GM23338 (cell line): Measurements from ENCODE around the gene EXOC4. TPM values are rescaled to one million over a fixed set of nuclear protein-coding genes. Genes with fewer than 3 reads are reported as not detected.

ENCODE experiments used
- ATAC-seq: fragments of 200-7000 bp; cut with Tn5 transposase; 3 replicates; pipeline ENCODE4 v1.9.1; 2020
- DNase-seq: peaks from one replicate; pipeline ENCODE4 v3.0.0-alpha.2; 2015; ENCODE audit warnings: low spot score
- H2AFZ ChIP-seq: fragments of 200-600 bp; sonication (generic); 2 replicates; pipeline ENCODE4 v1.8.0; 2016; ENCODE audit warnings: antibody characterized with exemption, mild to moderate bottlenecking, moderate library complexity
- H3F3A ChIP-seq: fragments of 200-600 bp; sonication (generic); replicated peaks from 2 replicates; pipeline ENCODE4 v1.8.0; 2017; ENCODE audit warnings: antibody characterized with exemption, mixed run types, low read depth
- H3K27ac ChIP-seq: fragments of 200-600 bp; sonication (generic); 2 replicates; pipeline ENCODE4 v1.6.1; 2016; ENCODE audit warnings: low read depth
- H3K27me3 ChIP-seq: fragments of 200-600 bp; sonication (generic); 2 replicates; pipeline ENCODE4 v1.8.0; 2016; ENCODE audit warnings: mild to moderate bottlenecking, mixed run types, moderate library complexity; ENCODE audit not compliant: insufficient read depth
- H3K36me3 ChIP-seq: fragments of 200-600 bp; sonication (generic); 2 replicates; pipeline ENCODE4 v1.8.0; 2016; ENCODE audit warnings: mild to moderate bottlenecking; ENCODE audit not compliant: insufficient read depth
- H3K4me1 ChIP-seq: fragments of 200-600 bp; sonication (generic); 2 replicates; pipeline ENCODE4 v1.8.0; 2016; ENCODE audit warnings: mild to moderate bottlenecking, moderate library complexity; ENCODE audit not compliant: insufficient read depth
- H3K4me2 ChIP-seq: fragments of 200-600 bp; sonication (generic); 2 replicates; pipeline ENCODE4 v1.7.1; 2017; ENCODE audit warnings: mixed run types
- H3K4me3 ChIP-seq: fragments of 200-600 bp; sonication (generic); 2 replicates; pipeline ENCODE4 v1.6.1; 2016; ENCODE audit warnings: mixed run types
- H3K79me2 ChIP-seq: fragments of 200-600 bp; sonication (generic); replicated peaks from 2 replicates; pipeline ENCODE4 v1.8.0; 2017; ENCODE audit warnings: mild to moderate bottlenecking; ENCODE audit not compliant: insufficient read depth
- H3K9me2 ChIP-seq: fragments of 200-600 bp; sonication (generic); 2 replicates; pipeline ENCODE4 v1.8.0; 2017; ENCODE audit not compliant: insufficient read depth
- H4K20me1 ChIP-seq: fragments of 200-600 bp; sonication (generic); replicated peaks from 2 replicates; pipeline ENCODE4 v1.8.0; 2017; ENCODE audit warnings: mild to moderate bottlenecking; ENCODE audit not compliant: insufficient read depth
- H3K27ac Mint-ChIP-seq: 2 replicates; pipeline ENCODE4 v1.8.0; 2020; ENCODE audit warnings: inconsistent platforms, mild to moderate bottlenecking, moderate library complexity, mixed read lengths
- H3K27me3 Mint-ChIP-seq: 3 replicates; pipeline ENCODE4 v1.8.0; 2022; ENCODE audit warnings: low read depth, mild to moderate bottlenecking, moderate library complexity, mixed read lengths, inconsistent platforms; ENCODE audit not compliant: insufficient read depth, poor library complexity
- H3K36me3 Mint-ChIP-seq: 3 replicates; pipeline ENCODE4 v1.8.0; 2021; ENCODE audit warnings: low read depth, mild to moderate bottlenecking, inconsistent platforms, moderate library complexity, mixed read lengths
- H3K4me1 Mint-ChIP-seq: 3 replicates; pipeline ENCODE4 v1.8.0; 2020; ENCODE audit warnings: mild to moderate bottlenecking, inconsistent platforms, mixed read lengths
- H3K4me3 Mint-ChIP-seq: 3 replicates; pipeline ENCODE4 v1.8.0; 2021; ENCODE audit warnings: moderate library complexity, mild to moderate bottlenecking, inconsistent platforms, mixed read lengths
- H3K9me3 Mint-ChIP-seq: 3 replicates; pipeline ENCODE4 v1.8.0; 2020; ENCODE audit warnings: moderate library complexity, mild to moderate bottlenecking, inconsistent platforms, mixed read lengths
- EZH2 ChIP-seq: fragments of 200-600 bp; sonication (generic); IDR thresholded peaks from one replicate; pipeline ENCODE4 v1.8.0; 2017; ENCODE audit warnings: antibody characterized with exemption, mild to moderate bottlenecking, low read depth; ENCODE audit not compliant: unreplicated experiment
- JUNB ChIP-seq: IDR thresholded peaks from one replicate; pipeline ENCODE4 v1.6.1; 2016; ENCODE audit warnings: antibody characterized with exemption; ENCODE audit not compliant: unreplicated experiment
- NANOG ChIP-seq: IDR thresholded peaks from 2 replicates; pipeline ENCODE4 v1.6.1; 2016; ENCODE audit warnings: antibody characterized with exemption, borderline replicate concordance
- POLR2AphosphoS5 ChIP-seq: IDR thresholded peaks from 2 replicates; pipeline ENCODE4 v1.6.1; 2016; ENCODE audit warnings: antibody characterized with exemption, low read depth
- STAT1 ChIP-seq: IDR thresholded peaks from one replicate; pipeline ENCODE4 v1.6.1; 2016; ENCODE audit warnings: antibody characterized with exemption; ENCODE audit not compliant: unreplicated experiment
- ZNF114 ChIP-seq: fragments of 250-450 bp; sonication (Bioruptor Pico); IDR thresholded peaks from 2 replicates; pipeline ENCODE4 v1.5.0; 2020; ENCODE audit warnings: mild to moderate bottlenecking, moderate library complexity
- ZNF331 ChIP-seq: fragments of 250-450 bp; sonication (Bioruptor Pico); IDR thresholded peaks from 2 replicates; pipeline ENCODE4 v1.5.0; 2020; ENCODE audit warnings: low read depth, mild to moderate bottlenecking, moderate library complexity
- polyA plus RNA-seq: library from polyadenylated mRNA; unstranded; fragments of >200 nt; fragmentation: Nextera tagmentation; extraction: Ambion mirVana; gene quantifications from 2 replicates; pipeline ENCODE4 v1.2.1, GENCODE V29; 2016
- total RNA-seq: library from RNA; depleted of rRNA; stranded (reverse); fragments of >200 nt; shearing (Covaris generic); gene quantifications from 2 replicates; pipeline ENCODE4 v1.2.3, GENCODE V29; 2014
- TF ChIP-seq, protein P1 (sequence below): IDR thresholded peaks from 2 replicates; pipeline ENCODE4 v1.6.1; 2016; ENCODE audit warnings: antibody characterized with exemption
- TF ChIP-seq, protein P2 (sequence below), 2 experiments: fragments of 200-600 bp in 1 of 2; sonication (generic) in 1 of 2; conservative IDR thresholded peaks; 2 replicates each; pipeline versions ENCODE4 v1.5.1 to v1.6.1; 2016 to 2017; ENCODE audit warnings: antibody characterized with exemption in 2 of 2, low read depth in 2 of 2, mild to moderate bottlenecking in 2 of 2, moderate library complexity in 1 of 2
- TF ChIP-seq, protein P3 (sequence below): IDR thresholded peaks from one replicate; pipeline ENCODE4 v1.6.1; 2018; ENCODE audit warnings: antibody characterized with exemption; ENCODE audit not compliant: unreplicated experiment

Gene EXOC4
- total and polyA plus RNA-seq, 2 experiments from 2014 or later, result 37.5 to 52.7 TPM

DNA sequence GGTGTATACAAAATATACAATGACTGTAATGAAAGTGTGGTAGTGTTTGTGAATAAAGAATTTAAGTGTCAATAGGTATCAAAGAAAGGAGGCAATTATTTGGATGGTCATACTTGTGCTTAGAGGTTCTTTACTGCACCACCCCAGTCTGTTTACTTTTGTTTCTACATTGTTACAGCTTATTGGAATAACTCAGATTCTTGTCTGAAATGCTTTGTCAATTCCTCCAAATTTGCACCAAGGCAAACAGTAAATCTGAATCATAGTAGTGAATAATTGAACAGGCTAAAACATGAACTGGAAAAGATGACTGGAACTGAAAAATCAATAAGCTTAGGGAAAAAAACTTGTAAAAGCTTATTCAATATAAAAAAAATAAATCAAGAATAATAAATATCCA lies 319.2 kb downstream of the EXOC4 start:
- Histone ChIP-seq H3K4me1 (peaks cover 12% of the 10 kb centered on the region; the same call in 1 of the 2 replicates), H3K4me2 (no peak overlapping the region), H3K79me2 (no peaks in the 10 kb centered on the region), H3K27me3 (no peaks in the 10 kb centered on the region), H3K36me3 (no peaks in the 10 kb centered on the region), H3F3A (no peaks in the 10 kb centered on the region), H3K27ac (no peak overlapping the region), H3K9me2 (no peaks in the 10 kb centered on the region), H4K20me1 (no peaks in the 10 kb centered on the region), H2AFZ (no peak overlapping the region), H3K4me3 (no peak overlapping the region)
- H3K36me3 Mint-ChIP-seq, result no peaks in the 10 kb centered on the region
- H3K4me3 Mint-ChIP-seq, result no peak overlapping the region
- H3K27me3 Mint-ChIP-seq, result no peaks in the 10 kb centered on the region
- no peak overlapping the region; the same call in 1 of the 2 replicates for H3K27ac Mint-ChIP-seq
- DNase-seq (no peak), ATAC-seq (no peak)
- H3K9me3 Mint-ChIP-seq, result no peaks in the 10 kb centered on the region
- no peak for TF ChIP-seq POLR2AphosphoS5
- TF ChIP-seq STAT1, result no peak
- TF ChIP-seq, protein P1, sequence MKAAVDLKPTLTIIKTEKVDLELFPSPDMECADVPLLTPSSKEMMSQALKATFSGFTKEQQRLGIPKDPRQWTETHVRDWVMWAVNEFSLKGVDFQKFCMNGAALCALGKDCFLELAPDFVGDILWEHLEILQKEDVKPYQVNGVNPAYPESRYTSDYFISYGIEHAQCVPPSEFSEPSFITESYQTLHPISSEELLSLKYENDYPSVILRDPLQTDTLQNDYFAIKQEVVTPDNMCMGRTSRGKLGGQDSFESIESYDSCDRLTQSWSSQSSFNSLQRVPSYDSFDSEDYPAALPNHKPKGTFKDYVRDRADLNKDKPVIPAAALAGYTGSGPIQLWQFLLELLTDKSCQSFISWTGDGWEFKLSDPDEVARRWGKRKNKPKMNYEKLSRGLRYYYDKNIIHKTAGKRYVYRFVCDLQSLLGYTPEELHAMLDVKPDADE, result no peak
- TF ChIP-seq ZNF114 (CRISPR knock-in tag), result no peak
- no peak for TF ChIP-seq ZNF331 (CRISPR knock-in tag)
- TF ChIP-seq, protein P2, sequence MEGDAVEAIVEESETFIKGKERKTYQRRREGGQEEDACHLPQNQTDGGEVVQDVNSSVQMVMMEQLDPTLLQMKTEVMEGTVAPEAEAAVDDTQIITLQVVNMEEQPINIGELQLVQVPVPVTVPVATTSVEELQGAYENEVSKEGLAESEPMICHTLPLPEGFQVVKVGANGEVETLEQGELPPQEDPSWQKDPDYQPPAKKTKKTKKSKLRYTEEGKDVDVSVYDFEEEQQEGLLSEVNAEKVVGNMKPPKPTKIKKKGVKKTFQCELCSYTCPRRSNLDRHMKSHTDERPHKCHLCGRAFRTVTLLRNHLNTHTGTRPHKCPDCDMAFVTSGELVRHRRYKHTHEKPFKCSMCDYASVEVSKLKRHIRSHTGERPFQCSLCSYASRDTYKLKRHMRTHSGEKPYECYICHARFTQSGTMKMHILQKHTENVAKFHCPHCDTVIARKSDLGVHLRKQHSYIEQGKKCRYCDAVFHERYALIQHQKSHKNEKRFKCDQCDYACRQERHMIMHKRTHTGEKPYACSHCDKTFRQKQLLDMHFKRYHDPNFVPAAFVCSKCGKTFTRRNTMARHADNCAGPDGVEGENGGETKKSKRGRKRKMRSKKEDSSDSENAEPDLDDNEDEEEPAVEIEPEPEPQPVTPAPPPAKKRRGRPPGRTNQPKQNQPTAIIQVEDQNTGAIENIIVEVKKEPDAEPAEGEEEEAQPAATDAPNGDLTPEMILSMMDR (conservative IDR thresholded peaks at IDR 0.05; ENCODE audit: low read depth in 2 of 2), result no peak
- TF ChIP-seq EZH2, result no peak
- no peak for TF ChIP-seq JUNB
- H3K4me1 Mint-ChIP-seq, result peaks cover 15% of the 10 kb centered on the region

DNA sequence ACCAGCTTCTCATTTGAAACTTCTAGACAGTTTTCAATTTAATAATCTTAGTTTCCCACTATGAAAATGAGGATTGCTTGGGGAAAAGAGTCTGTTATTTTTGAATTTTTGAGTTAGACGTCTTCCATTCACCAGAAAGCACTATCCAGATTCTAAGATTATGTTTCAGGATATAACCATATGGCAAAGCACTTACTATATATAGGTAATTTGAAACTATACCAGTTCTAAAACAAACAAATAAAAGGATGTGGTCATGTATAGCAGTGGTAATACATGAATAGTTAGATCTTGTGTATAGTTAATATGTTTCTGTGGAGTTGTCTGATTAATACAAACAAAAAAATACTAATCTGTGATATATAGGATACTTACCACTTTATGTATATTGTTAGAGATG lies 320.0 kb downstream of the EXOC4 start:
- Histone ChIP-seq H3K4me2 (no peak overlapping the region), H3K79me2 (no peaks in the 10 kb centered on the region), H3F3A (no peaks in the 10 kb centered on the region), H3K9me2 (no peaks in the 10 kb centered on the region), H3K27me3 (no peaks in the 10 kb centered on the region), H3K4me3 (no peak overlapping the region), H2AFZ (no peak overlapping the region), H3K27ac (no peak overlapping the region), H4K20me1 (no peaks in the 10 kb centered on the region), H3K4me1 (peaks cover 18% of the 10 kb centered on the region), H3K36me3 (no peaks in the 10 kb centered on the region)
- Mint-ChIP-seq H3K36me3 (no peaks in the 10 kb centered on the region), H3K4me1 (peaks cover 18% of the 10 kb centered on the region), H3K4me3 (no peak overlapping the region), H3K9me3 (no peaks in the 10 kb centered on the region), H3K27ac (no peak overlapping the region), H3K27me3 (no peaks in the 10 kb centered on the region)
- DNase-seq (no peak), ATAC-seq (no peak)
- TF ChIP-seq NANOG (no peak), EZH2 (no peak)
- TF ChIP-seq, protein P3, sequence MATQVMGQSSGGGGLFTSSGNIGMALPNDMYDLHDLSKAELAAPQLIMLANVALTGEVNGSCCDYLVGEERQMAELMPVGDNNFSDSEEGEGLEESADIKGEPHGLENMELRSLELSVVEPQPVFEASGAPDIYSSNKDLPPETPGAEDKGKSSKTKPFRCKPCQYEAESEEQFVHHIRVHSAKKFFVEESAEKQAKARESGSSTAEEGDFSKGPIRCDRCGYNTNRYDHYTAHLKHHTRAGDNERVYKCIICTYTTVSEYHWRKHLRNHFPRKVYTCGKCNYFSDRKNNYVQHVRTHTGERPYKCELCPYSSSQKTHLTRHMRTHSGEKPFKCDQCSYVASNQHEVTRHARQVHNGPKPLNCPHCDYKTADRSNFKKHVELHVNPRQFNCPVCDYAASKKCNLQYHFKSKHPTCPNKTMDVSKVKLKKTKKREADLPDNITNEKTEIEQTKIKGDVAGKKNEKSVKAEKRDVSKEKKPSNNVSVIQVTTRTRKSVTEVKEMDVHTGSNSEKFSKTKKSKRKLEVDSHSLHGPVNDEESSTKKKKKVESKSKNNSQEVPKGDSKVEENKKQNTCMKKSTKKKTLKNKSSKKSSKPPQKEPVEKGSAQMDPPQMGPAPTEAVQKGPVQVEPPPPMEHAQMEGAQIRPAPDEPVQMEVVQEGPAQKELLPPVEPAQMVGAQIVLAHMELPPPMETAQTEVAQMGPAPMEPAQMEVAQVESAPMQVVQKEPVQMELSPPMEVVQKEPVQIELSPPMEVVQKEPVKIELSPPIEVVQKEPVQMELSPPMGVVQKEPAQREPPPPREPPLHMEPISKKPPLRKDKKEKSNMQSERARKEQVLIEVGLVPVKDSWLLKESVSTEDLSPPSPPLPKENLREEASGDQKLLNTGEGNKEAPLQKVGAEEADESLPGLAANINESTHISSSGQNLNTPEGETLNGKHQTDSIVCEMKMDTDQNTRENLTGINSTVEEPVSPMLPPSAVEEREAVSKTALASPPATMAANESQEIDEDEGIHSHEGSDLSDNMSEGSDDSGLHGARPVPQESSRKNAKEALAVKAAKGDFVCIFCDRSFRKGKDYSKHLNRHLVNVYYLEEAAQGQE, result no peak
